ENCODE measurements around the gene SEPHS1.
"Not testable (repeated sequence)": the region's sequence is repeated elsewhere in the genome, so short reads cannot be mapped to it uniquely, and the experiment has no call there.

SEPHS1 gene

GRCh38 chr10:13386021-13386420 lies 37.9 kb upstream of the SEPHS1 start:
- DNase-seq (ENCODE audit: low spot score) (no peak), ATAC-seq (ENCODE audit: low read depth) (no peak)
- peak overlapping the region; percentile 81 for H3K27ac ChIP-seq (ENCODE audit: poor library complexity, severe bottlenecking)
- no peak overlapping the region for H3K4me3 ChIP-seq (ENCODE audit: severe bottlenecking)
- H3K36me3 ChIP-seq (ENCODE audit: low read depth) = no peaks in the 10 kb centered on the region
- TF ChIP-seq, protein P1, sequence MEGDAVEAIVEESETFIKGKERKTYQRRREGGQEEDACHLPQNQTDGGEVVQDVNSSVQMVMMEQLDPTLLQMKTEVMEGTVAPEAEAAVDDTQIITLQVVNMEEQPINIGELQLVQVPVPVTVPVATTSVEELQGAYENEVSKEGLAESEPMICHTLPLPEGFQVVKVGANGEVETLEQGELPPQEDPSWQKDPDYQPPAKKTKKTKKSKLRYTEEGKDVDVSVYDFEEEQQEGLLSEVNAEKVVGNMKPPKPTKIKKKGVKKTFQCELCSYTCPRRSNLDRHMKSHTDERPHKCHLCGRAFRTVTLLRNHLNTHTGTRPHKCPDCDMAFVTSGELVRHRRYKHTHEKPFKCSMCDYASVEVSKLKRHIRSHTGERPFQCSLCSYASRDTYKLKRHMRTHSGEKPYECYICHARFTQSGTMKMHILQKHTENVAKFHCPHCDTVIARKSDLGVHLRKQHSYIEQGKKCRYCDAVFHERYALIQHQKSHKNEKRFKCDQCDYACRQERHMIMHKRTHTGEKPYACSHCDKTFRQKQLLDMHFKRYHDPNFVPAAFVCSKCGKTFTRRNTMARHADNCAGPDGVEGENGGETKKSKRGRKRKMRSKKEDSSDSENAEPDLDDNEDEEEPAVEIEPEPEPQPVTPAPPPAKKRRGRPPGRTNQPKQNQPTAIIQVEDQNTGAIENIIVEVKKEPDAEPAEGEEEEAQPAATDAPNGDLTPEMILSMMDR (IDR thresholded peaks at IDR 0.05; ENCODE audit: poor library complexity, severe bottlenecking) = no peak
- H3K9me3 ChIP-seq (ENCODE audit: severe bottlenecking) = no peaks in the 10 kb centered on the region
- H3K4me1 ChIP-seq (ENCODE audit: insufficient read depth, poor library complexity, severe bottlenecking) = peaks cover 20% of the 10 kb centered on the region
- no peaks in the 10 kb centered on the region for H3K27me3 ChIP-seq (ENCODE audit: insufficient read depth, poor library complexity, severe bottlenecking)

DNA sequence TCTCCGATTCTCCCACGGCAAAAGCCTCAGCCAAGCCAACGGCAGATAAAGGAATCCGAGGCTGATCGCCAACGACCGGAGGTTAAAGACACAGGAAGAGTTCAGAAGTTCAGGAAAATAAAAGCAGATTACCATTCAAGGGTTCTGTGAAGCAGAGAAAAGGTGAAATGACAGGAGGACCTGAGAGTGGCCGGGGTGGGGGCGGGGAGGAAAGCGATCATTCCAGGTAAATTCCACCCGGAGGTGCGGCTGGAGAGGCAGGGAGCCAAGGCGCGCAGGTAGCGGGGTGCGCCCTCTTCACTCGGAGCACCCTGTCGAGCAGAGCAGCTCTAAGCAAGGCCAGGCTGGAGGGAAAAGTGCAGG lies 35.3 kb upstream of the SEPHS1 start:
- ATAC-seq (ENCODE audit: low read depth) (peak; percentile 76), DNase-seq (ENCODE audit: low spot score) (peak; percentile 72)
- Histone ChIP-seq H3K4me3 (ENCODE audit: severe bottlenecking) (peak overlapping the region; percentile 22), H3K27ac (ENCODE audit: poor library complexity, severe bottlenecking) (peak overlapping the region; percentile 70), H3K9me3 (ENCODE audit: severe bottlenecking) (no peaks in the 10 kb centered on the region), H3K4me1 (ENCODE audit: insufficient read depth, poor library complexity, severe bottlenecking) (peaks cover 20% of the 10 kb centered on the region), H3K27me3 (ENCODE audit: insufficient read depth, poor library complexity, severe bottlenecking) (no peaks in the 10 kb centered on the region), H3K36me3 (ENCODE audit: low read depth) (no peaks in the 10 kb centered on the region)
- TF ChIP-seq, protein P1 (IDR thresholded peaks at IDR 0.05; ENCODE audit: poor library complexity, severe bottlenecking) = no peak

GRCh38 chr10:13382703-13383398 lies 34.8 kb upstream of the SEPHS1 start:
- peak overlapping the region; percentile 70 for H3K27ac ChIP-seq (ENCODE audit: poor library complexity, severe bottlenecking)

DNA sequence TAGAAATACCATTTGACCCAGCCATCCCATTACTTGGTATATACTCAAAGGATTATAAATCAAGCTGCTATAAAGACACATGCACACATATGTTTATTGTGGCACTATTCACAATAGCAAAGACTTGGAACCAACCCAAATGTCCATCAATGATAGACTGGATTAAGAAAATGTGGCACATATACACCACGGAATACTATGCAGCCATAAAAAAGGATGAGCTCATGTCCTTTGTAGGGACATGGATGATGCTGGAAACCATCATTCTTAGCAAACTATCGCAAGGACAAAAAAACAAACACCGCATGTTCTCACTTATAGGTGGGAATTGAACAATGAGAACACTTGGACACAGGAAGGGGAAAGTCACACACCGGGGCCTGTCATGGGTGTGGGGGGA lies 31.0 kb upstream of the SEPHS1 start:
- H3K27ac ChIP-seq (ENCODE audit: poor library complexity, severe bottlenecking); H3K36me3 ChIP-seq (ENCODE audit: low read depth); H3K4me1 ChIP-seq (ENCODE audit: insufficient read depth, poor library complexity, severe bottlenecking); DNase-seq (ENCODE audit: low spot score); ATAC-seq (ENCODE audit: low read depth); H3K4me3 ChIP-seq (ENCODE audit: severe bottlenecking); H3K27me3 ChIP-seq (ENCODE audit: insufficient read depth, poor library complexity, severe bottlenecking); H3K9me3 ChIP-seq (ENCODE audit: severe bottlenecking): not testable (repeated sequence)

More at GRCh38 chr10:13382703-13383398, 34.8 kb upstream of the SEPHS1 start:
- DNase-seq (ENCODE audit: low spot score) (no peak), ATAC-seq (ENCODE audit: low read depth) (peak; percentile 53)
- H3K4me3 ChIP-seq (ENCODE audit: severe bottlenecking) = peak overlapping the region; percentile 22
- H3K4me1 ChIP-seq (ENCODE audit: insufficient read depth, poor library complexity, severe bottlenecking) = peaks cover 20% of the 10 kb centered on the region
- H3K36me3 ChIP-seq (ENCODE audit: low read depth) = no peaks in the 10 kb centered on the region
- no peaks in the 10 kb centered on the region for H3K9me3 ChIP-seq (ENCODE audit: severe bottlenecking)
- no peaks in the 10 kb centered on the region for H3K27me3 ChIP-seq (ENCODE audit: insufficient read depth, poor library complexity, severe bottlenecking)
- TF ChIP-seq, protein P1 (IDR thresholded peaks at IDR 0.05; ENCODE audit: poor library complexity, severe bottlenecking) = no peak

DNA sequence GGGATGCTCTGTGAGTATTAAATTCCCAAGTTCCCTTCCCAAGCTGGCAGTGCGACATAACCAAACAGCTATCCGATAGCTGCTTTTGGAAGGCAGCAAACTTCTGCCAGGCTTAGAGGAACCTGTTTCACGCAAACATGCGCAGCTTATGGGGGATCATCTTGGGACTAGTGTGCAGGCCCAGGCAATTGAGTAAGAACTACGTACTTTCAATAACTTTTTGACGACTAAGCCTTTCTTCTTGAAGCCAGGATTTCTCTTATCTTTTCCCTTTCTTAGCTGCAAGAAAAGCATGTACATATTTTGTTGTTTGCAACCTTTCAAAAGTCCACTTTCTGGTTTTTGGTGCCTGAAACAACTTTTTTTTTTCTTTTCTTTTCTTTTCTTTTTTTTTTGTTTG lies 28.7 kb upstream of the SEPHS1 start:
- Histone ChIP-seq H3K36me3 (ENCODE audit: low read depth) (no peaks in the 10 kb centered on the region), H3K27me3 (ENCODE audit: insufficient read depth, poor library complexity, severe bottlenecking) (no peaks in the 10 kb centered on the region), H3K9me3 (ENCODE audit: severe bottlenecking) (no peaks in the 10 kb centered on the region), H3K4me1 (ENCODE audit: insufficient read depth, poor library complexity, severe bottlenecking) (no peaks in the 10 kb centered on the region), H3K27ac (ENCODE audit: poor library complexity, severe bottlenecking) (no peak overlapping the region), H3K4me3 (ENCODE audit: severe bottlenecking) (no peak overlapping the region)
- DNase-seq (ENCODE audit: low spot score) = no peak
- TF ChIP-seq, protein P1 (IDR thresholded peaks at IDR 0.05; ENCODE audit: poor library complexity, severe bottlenecking) = no peak
- ATAC-seq (ENCODE audit: low read depth) = no peak

Measured in RWPE2 (cell line).